ENCODE results near the gene PPP1R12A. TPM values are rescaled to one million over a fixed set of nuclear protein-coding genes. Genes with fewer than 3 reads are reported as not detected.

PPP1R12A gene
- total and polyA plus RNA-seq, 9 of the 15 experiments (the other 6 are each of a cell fraction or from before 2014, with no cell fraction given): 26.4 to 119 (median 53.3) TPM

DNA sequence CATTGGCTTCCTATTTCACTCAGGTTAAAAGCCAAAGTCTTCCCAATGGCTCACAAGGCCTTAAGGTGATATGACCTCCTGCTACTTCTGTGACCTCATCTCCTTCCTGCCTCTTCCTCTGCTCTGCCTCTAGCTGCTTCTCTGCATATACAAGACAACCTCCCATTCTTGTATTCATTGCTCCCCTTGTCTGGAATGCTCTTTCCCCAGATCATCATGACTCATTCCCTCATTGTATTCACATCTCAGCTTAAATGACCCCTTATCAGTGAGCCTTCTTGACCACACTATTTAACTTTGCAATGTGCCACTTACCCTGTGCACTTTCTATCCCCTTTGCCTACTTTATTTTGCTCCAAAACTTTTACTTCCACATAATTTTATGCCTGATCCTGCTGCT is 90.2 kb downstream of the PPP1R12A start:
- H3K36me3 ChIP-seq (ENCODE audit: control insufficient read depth, insufficient read depth, low read length): peaks cover 46% of the 10 kb centered on the region
- H3K4me2 ChIP-seq (ENCODE audit: insufficient read depth, low read length): no peak overlapping the region
- H3K4me1 ChIP-seq (replicated peaks in 1 of 2; ENCODE audit: control insufficient read depth in 2 of 2, insufficient read depth in 2 of 2, low read length in 2 of 2): peaks cover 0 to 4% of the 10 kb centered on the region in 2 experiments; a peak in 2 of 5 replicates
- ChIA-PET POLR2A (no interaction called here), CTCF (ENCODE audit: low intra/inter-chr PET ratio) (no interaction called here)
- no peak overlapping the region for H3K9ac ChIP-seq (ENCODE audit: insufficient read depth in 1 of 2, low read depth in 2 of 2, low read length in 2 of 2)
- H3K9me3 ChIP-seq (replicated peaks; ENCODE audit: control insufficient read depth, insufficient read depth, low read depth, low read length): peaks cover 4% of the 10 kb centered on the region
- H2AFZ ChIP-seq (ENCODE audit: low read depth, low read length): no peak overlapping the region
- H3K27me3 ChIP-seq (ENCODE audit: control insufficient read depth in 2 of 2, insufficient read depth in 2 of 2, low read length in 2 of 2): no peaks in the 10 kb centered on the region
- no peak overlapping the region for H3K4me3 ChIP-seq
- DNase-seq (ENCODE audit: extremely low read depth in 1 of 4, low spot score in 3 of 4) (peak; percentile 17 to 55 (median 30)), ATAC-seq (peak; percentile 65), FAIRE-seq (peak; percentile 54)
- in situ Hi-C loops (cut with MboI) (no loop called here), intact Hi-C loops (cut with micrococcal nuclease) (no loop called here)
- no TSS peak for BruUV-seq (replicated peaks)
- no peak overlapping the region for H3K27ac ChIP-seq (ENCODE audit: extremely low read depth, low read depth, low read length)
- H3K79me2 ChIP-seq (ENCODE audit: control insufficient read depth, insufficient read depth, low read length): peaks cover 78% of the 10 kb centered on the region
- no peaks in the 10 kb centered on the region for H4K20me1 ChIP-seq (replicated peaks; ENCODE audit: control insufficient read depth, insufficient read depth, low read length)
- H3K9me1 ChIP-seq (ENCODE audit: control insufficient read depth, insufficient read depth, low read length): no peaks in the 10 kb centered on the region
- TF ChIP-seq CBFA2T3 (IDR thresholded peaks at IDR 0.05) (peak; percentile 86), CBFA2T2 (conservative IDR thresholded peaks at IDR 0.05) (peak; percentile 70), CC2D1A (IDR thresholded peaks at IDR 0.05) (no peak), HDAC1 (IDR thresholded peaks at IDR 0.05) (peak in 1 of 2 experiments; percentile 65; a peak in 1 of 4 replicates), TAL1 (IDR thresholded peaks at IDR 0.05) (peak; percentile 38), ESRRB (CRISPR knock-in tag; IDR thresholded peaks at IDR 0.05; ENCODE audit: borderline replicate concordance) (no peak), ZNF239 (CRISPR knock-in tag; IDR thresholded peaks at IDR 0.05) (no peak), FOSL1 (tag; conservative IDR thresholded peaks at IDR 0.05) (peak; percentile 76), PTTG1 (tag; IDR thresholded peaks at IDR 0.05; ENCODE audit: low read depth) (no peak), MTA2 (IDR thresholded peaks at IDR 0.05; ENCODE audit: low read depth) (0 out of 2 replicates have a peak, but pooled peaks have one; percentile 22), HIVEP1 (CRISPR knock-in tag; IDR thresholded peaks at IDR 0.05) (no peak), DPF2 (IDR thresholded peaks at IDR 0.05) (peak; percentile 73), EHMT2 (IDR thresholded peaks at IDR 0.05) (peak; percentile 39; the same call in 1 of the 2 replicates), TCF3 (CRISPR knock-in tag; IDR thresholded peaks at IDR 0.05) (peak; percentile 74), JUND (IDR thresholded peaks at IDR 0.05; ENCODE audit: borderline replicate concordance, low read depth, low read length) (peak; percentile 82), JUND (tag; IDR thresholded peaks at IDR 0.05; ENCODE audit: borderline replicate concordance, low read depth, low read length) (peak; percentile 67; the same call in 1 of the 3 replicates), SP2 (IDR thresholded peaks at IDR 0.05; ENCODE audit: extremely low read depth, low read depth, low read length, poor library complexity, severe bottlenecking) (no peak), NCOR1 (IDR thresholded peaks at IDR 0.05) (peak; percentile 38; the same call in 1 of the 2 replicates)
- TF ChIP-seq, protein P1, sequence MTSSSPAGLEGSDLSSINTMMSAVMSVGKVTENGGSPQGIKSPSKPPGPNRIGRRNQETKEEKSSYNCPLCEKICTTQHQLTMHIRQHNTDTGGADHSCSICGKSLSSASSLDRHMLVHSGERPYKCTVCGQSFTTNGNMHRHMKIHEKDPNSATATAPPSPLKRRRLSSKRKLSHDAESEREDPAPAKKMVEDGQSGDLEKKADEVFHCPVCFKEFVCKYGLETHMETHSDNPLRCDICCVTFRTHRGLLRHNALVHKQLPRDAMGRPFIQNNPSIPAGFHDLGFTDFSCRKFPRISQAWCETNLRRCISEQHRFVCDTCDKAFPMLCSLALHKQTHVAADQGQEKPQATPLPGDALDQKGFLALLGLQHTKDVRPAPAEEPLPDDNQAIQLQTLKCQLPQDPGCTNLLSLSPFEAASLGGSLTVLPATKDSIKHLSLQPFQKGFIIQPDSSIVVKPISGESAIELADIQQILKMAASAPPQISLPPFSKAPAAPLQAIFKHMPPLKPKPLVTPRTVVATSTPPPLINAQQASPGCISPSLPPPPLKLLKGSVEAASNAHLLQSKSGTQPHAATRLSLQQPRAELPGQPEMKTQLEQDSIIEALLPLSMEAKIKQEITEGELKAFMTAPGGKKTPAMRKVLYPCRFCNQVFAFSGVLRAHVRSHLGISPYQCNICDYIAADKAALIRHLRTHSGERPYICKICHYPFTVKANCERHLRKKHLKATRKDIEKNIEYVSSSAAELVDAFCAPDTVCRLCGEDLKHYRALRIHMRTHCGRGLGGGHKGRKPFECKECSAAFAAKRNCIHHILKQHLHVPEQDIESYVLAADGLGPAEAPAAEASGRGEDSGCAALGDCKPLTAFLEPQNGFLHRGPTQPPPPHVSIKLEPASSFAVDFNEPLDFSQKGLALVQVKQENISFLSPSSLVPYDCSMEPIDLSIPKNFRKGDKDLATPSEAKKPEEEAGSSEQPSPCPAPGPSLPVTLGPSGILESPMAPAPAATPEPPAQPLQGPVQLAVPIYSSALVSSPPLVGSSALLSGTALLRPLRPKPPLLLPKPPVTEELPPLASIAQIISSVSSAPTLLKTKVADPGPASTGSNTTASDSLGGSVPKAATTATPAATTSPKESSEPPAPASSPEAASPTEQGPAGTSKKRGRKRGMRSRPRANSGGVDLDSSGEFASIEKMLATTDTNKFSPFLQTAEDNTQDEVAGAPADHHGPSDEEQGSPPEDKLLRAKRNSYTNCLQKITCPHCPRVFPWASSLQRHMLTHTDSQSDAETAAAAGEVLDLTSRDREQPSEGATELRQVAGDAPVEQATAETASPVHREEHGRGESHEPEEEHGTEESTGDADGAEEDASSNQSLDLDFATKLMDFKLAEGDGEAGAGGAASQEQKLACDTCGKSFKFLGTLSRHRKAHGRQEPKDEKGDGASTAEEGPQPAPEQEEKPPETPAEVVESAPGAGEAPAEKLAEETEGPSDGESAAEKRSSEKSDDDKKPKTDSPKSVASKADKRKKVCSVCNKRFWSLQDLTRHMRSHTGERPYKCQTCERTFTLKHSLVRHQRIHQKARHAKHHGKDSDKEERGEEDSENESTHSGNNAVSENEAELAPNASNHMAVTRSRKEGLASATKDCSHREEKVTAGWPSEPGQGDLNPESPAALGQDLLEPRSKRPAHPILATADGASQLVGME (CRISPR knock-in tag; IDR thresholded peaks at IDR 0.05): no peak
- TF ChIP-seq, protein P2, sequence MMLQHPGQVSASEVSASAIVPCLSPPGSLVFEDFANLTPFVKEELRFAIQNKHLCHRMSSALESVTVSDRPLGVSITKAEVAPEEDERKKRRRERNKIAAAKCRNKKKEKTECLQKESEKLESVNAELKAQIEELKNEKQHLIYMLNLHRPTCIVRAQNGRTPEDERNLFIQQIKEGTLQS (IDR thresholded peaks at IDR 0.05): peak; percentile 70
- TF ChIP-seq, protein P2 (CRISPR knock-in tag; conservative IDR thresholded peaks at IDR 0.05): no peak

Data from K562 (cell line).